ENCODE results near the gene PMFBP1.
A peak's percentile ranks its signal among the peaks of the same experiment; 100 is the strongest.

The PMFBP1 gene, protein sequence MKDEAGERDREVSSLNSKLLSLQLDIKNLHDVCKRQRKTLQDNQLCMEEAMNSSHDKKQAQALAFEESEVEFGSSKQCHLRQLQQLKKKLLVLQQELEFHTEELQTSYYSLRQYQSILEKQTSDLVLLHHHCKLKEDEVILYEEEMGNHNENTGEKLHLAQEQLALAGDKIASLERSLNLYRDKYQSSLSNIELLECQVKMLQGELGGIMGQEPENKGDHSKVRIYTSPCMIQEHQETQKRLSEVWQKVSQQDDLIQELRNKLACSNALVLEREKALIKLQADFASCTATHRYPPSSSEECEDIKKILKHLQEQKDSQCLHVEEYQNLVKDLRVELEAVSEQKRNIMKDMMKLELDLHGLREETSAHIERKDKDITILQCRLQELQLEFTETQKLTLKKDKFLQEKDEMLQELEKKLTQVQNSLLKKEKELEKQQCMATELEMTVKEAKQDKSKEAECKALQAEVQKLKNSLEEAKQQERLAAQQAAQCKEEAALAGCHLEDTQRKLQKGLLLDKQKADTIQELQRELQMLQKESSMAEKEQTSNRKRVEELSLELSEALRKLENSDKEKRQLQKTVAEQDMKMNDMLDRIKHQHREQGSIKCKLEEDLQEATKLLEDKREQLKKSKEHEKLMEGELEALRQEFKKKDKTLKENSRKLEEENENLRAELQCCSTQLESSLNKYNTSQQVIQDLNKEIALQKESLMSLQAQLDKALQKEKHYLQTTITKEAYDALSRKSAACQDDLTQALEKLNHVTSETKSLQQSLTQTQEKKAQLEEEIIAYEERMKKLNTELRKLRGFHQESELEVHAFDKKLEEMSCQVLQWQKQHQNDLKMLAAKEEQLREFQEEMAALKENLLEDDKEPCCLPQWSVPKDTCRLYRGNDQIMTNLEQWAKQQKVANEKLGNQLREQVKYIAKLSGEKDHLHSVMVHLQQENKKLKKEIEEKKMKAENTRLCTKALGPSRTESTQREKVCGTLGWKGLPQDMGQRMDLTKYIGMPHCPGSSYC

DNA sequence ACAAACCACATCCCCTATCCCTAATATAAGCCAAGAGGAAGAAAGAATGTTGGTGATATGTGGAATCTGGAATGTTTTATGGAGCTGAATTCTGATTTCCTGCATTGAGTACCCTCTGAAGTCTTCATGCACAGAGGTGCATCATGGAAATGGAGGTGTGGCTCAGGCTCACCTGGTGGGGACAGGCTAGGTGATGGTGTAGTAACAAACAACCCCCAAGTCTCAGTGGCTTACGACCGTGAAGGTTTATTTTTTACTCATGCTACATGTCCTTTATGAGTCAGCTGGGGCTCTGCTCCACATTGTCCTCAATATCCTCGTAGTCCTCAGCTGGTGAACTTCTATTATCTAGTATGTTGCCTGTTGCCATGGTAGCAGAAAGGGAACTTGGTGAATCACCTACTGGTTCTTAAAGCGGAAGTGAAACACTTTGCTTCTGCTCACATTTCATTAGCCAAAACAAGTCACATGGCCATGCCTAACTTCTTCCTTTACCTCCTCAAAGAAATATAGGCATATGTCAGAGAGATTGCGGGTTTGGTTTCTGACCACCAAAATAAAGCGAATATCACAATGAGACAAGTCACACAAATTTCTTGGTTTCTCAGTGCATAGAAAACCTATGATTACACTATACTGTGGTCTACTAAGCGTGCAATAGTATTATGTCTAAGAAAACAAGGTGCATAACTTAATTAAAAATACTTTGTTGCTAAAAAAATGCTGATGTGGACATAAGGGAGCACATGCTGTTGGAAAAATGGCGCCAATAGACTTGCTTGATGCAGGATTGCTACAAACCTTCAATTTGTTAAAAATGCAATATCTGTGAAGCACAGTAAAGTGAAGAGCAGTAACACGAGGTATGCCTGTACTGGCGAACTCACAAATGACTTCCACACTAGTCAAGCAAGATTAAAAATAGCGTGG is at the start of gene PMFBP1:
Gene PMFBP1 (minus strand): TSS at position 51 of the 930 bp plus-strand sequence. CDS start 947 bp downstream, outside the sequence.
- DNase-seq (ENCODE audit: low read depth), result peak; percentile 59

DNA sequence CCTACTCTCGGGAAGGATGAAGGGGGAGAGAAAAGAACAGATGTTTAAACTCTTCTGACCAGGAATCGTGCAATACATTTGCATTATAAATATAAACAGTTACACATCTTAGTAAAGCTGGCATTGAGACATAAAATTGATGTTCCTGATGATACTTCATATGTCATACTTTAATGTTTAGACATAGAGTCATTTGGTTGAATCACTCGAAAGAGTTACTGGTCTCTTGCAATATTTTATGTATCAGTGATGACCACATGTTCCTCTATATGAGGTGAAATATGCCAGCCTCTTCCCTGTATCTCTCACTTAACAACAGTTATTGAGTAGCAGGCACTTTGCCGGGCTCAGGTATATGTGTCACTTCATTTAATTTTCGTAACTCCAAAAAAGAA is 49.7 kb upstream of the PMFBP1 start:
- no peak for DNase-seq (ENCODE audit: low read depth)

GRCh38 chr16:72220875-72221629 is 49.1 kb upstream of the PMFBP1 start:
- DNase-seq (ENCODE audit: low read depth), result no peak

- DNase-seq (ENCODE audit: low read depth), result no peak
Observed at GRCh38 chr16:72219282-72219681, 47.3 kb upstream of the PMFBP1 start.

DNA sequence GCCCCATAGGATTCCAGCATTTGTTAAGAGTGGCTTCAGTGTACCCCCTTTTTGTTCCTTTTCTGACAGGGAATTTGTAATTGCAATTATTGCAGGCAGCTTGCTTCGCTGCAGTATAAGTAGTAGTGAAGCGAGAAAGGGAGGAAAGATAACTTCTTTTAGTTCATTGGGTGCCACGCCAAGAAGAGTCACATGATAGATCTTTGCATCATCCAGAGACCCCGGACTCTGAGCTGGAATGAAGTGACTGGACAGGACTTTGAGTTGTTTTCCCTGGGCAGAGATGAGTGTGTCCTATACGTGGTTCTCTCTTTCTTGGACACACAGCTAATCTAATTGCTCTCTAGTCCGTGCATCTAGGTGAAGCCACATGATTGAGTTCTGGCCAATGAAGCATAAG is 44.8 kb upstream of the PMFBP1 start:
- DNase-seq (ENCODE audit: low read depth), result no peak

DNA sequence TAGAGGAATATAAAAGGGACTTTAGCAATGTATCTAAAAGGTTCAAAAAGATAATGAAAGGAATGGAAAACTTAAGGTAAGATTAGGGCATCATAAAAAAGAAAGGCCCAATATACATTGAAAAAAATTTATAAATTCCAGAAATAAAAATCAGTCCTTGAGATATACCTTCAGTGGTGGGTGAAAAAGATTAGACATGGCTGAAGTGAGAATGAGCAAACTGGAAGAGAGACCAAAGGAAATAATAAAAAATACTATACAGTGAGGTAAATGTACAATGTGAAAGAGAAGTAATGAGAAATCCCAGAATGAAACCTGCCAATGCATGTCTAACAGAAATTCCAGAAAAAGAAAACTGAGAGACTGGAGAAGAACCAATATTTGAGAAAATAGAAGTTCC is 42.9 kb upstream of the PMFBP1 start:
- DNase-seq (ENCODE audit: low read depth), result no peak

- no peak for DNase-seq (ENCODE audit: low read depth)
Observed at GRCh38 chr16:72211110-72211509, 39.2 kb upstream of the PMFBP1 start.

- no peak for DNase-seq (ENCODE audit: low read depth)
Observed at GRCh38 chr16:72210555-72210954, 38.6 kb upstream of the PMFBP1 start.

DNA sequence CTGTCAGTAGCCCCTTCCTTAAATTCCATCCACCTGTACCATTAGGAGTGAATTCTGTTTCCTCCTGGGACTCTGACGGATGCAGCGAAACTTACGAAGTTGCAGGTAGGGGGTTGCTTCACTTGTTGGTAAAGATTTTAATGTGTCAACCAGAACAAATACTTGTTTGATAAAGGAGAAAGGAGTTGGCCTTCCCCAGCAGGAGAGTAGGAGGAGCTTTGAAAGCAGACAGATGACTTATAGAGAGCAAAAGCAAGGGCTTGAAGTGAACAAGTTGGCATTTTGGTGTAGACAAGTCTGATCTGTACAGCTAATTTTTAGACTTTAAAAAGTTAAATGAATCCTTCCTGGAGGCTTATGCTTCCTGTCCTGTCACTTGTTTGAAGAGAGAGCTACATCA is 38.1 kb upstream of the PMFBP1 start:
- DNase-seq (ENCODE audit: low read depth), result no peak

DNA sequence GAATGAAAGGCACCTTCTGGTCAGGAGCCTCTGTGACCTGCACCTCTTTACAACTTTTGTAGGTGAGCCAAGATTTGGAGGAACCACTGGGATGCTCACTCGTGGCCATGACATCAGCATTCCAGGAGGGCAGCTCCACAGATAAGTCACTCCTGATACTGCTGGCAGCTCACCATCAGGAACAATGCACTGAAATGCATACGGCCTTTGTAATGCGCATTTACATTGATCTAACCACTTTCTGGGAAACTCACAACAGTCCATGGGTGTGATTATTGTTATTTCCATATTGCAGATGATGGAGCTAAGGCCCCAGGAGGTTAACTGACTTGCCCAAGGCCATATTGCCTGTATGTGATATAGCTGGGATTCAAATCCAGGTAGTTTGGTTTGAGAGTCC is 34.3 kb upstream of the PMFBP1 start:
- DNase-seq (ENCODE audit: low read depth), result no peak

DNA sequence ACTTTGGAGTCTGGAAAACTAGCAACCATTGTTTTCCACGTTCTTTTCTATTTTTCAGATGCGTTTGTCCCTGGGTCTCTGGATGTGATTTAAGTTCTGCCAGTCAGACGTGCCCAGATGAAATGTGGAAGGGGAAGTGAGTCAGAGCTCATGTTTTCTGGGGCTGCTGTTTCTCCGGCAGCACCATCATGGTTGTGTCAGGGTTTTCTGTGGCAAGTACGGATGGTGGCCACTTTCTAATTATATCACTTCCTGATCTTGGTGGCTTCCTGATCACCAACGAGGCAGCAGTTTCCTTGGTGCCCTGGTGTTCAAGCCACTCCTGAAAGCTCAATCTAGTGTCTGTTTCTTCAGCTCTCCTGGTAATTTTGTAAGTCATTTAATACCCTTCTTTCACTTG is 31.4 kb upstream of the PMFBP1 start:
- DNase-seq (ENCODE audit: low read depth), result peak; percentile 21

DNA sequence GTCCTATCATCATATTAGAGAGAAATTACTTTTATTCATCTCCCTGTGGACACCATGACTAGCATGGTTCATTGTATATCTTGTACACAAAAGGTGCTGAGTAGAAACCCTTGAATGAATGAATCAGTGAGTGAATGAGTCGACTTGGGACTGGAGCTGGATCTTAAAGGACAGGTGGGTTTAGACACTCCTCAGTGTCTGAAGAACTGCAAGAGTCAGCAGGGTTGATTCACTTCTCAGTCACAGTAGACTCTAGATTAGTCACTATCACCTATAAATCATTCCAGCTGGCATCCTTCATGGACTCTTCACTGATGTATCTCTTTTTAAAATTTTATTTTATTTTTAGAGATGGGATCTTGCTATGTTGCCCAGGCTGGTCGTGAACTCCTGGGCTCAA is 30.1 kb upstream of the PMFBP1 start:
- DNase-seq (ENCODE audit: low read depth), result no peak

GRCh38 chr16:72201387-72201786 is 29.4 kb upstream of the PMFBP1 start:
- DNase-seq (ENCODE audit: low read depth), result no peak

GRCh38 chr16:72199761-72200337 is 27.9 kb upstream of the PMFBP1 start:
- DNase-seq (ENCODE audit: low read depth), result no peak

DNA sequence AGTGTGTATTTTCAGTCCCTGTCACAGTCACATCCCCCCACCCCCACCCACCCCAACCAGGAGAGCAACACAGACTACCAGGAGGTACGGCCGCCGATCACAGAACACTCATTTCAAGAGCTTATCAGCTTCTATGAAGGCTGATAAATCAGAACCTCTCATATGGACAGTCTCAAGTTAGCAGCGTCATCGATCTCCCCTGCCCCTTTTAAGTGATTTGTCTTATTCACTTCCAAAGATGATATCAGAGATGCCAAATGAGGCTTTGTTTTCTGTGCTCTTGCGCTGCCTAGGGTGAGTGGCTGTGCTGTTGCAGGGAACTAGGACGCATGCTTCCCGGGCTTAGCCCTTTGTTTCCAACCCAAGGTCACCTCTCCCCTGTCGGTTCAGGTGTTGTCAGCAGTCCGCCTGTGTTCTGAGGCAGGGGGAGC is 26.8 kb upstream of the PMFBP1 start:
- no peak for DNase-seq (ENCODE audit: low read depth)

- peak; percentile 89 for DNase-seq (ENCODE audit: low read depth)
Observed at GRCh38 chr16:72198021-72198711, 26.2 kb upstream of the PMFBP1 start.

DNA sequence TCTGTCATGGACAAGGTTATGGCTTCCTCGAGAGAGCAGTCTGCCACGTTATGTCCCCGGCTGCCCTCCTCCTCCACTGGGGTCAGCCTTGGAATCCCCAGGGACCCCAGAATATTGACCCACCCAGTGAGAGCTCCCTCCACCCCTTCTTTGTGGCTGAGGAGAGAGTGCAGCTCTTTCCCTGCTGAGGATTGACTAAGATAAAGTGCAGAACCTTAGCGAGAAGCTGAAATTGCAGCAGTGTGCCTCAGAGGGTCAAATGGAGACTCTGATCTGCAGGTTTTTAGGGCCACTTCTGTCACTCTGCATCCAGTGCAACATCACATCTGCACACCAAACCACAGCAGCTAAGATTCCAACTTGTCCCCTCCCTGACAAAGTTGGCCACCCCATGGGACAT is 25.6 kb upstream of the PMFBP1 start:
- DNase-seq (ENCODE audit: low read depth), result no peak

DNA sequence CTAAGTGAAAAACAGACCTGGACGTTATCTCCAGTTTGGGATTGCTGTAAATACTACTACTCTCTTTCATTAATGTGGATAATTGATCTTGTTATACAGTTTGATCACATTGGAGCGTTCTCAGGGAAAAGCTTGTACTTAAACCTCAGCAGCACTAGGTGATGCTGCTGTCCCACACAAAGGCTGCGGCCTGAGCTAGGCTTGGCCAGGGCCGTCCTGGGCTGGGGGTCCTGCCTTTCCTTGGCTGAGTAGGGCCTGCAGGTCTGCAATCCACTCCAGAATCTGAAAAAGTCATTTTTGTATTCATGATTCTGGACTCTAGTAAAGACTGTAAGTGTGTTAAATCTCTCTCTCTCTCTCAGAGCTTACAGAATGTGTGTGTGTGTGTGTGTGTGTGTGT is 23.7 kb upstream of the PMFBP1 start:
- no peak for DNase-seq (ENCODE audit: low read depth)

GRCh38 chr16:72191551-72191950 is 19.6 kb upstream of the PMFBP1 start:
- no peak for DNase-seq (ENCODE audit: low read depth)

DNA sequence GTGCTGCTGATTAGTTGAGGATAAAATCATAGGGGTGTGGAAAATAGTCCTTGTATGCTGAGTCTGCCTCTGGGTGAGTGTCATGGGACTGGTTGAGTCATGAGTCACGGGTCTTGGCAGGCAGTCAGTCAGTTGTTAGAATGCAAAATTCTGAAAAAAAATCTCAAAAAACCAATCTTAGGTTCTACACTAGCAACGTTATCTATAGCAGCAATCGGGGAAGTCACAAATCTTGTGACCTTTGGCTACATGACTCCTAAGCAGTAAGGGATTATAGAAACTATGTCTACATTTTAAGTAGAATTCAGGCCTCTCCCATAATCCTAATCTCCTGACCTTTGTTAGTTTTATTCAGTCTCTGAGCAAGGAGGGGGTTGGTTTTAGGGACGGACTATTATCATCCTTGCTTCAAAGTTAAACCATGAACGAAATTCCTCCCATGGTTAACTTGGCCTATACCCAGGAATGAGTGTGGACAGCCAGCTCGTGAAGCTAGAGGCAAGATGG is 18.0 kb upstream of the PMFBP1 start:
- peak; percentile 52 for DNase-seq (ENCODE audit: low read depth)

Measured in stromal cell of bone marrow (primary cell).